Parathyroid adenoma (tissue), 2 donors: Measurements from ENCODE around the gene ARMH3.

Source experiments
- H2AFZ ChIP-seq: fragments of 300-600 bp; sonication (generic); one replicate; pipeline ENCODE4 v1.7.0; 2017; ENCODE audit warnings: antibody characterized with exemption, mild to moderate bottlenecking
- H3K27ac ChIP-seq: fragments of 300-600 bp; sonication (generic); one replicate; pipeline ENCODE4 v1.7.0; 2017
- H3K27me3 ChIP-seq: fragments of 300-600 bp; sonication (generic); one replicate; pipeline ENCODE4 v1.7.0; 2017; ENCODE audit warnings: low read length; ENCODE audit not compliant: control insufficient read depth, insufficient read depth
- H3K36me3 ChIP-seq: fragments of 300-600 bp; sonication (generic); one replicate; pipeline ENCODE4 v1.7.0; 2017; ENCODE audit warnings: low read length; ENCODE audit not compliant: control insufficient read depth, insufficient read depth
- H3K4me1 ChIP-seq: fragments of 300-600 bp; sonication (generic); one replicate; pipeline ENCODE4 v1.7.0; 2017; ENCODE audit warnings: control low read depth
- H3K4me2 ChIP-seq: fragments of 300-600 bp; sonication (generic); one replicate; pipeline ENCODE4 v1.7.0; 2017; ENCODE audit warnings: low read length
- H3K4me3 ChIP-seq: fragments of 300-600 bp; sonication (generic); one replicate; pipeline ENCODE4 v1.7.0; 2017; ENCODE audit warnings: low read depth, low read length
- H3K79me2 ChIP-seq: fragments of 300-600 bp; sonication (generic); one replicate; pipeline ENCODE4 v1.7.0; 2017; ENCODE audit warnings: control low read depth
- H3K9ac ChIP-seq: fragments of 300-600 bp; sonication (generic); one replicate; pipeline ENCODE4 v1.7.0; 2017; ENCODE audit warnings: mild to moderate bottlenecking
- H3K9me3 ChIP-seq: fragments of 300-600 bp; sonication (generic); one replicate; pipeline ENCODE4 v1.7.0; 2017; ENCODE audit warnings: low read length; ENCODE audit not compliant: control insufficient read depth
- CTCF ChIP-seq: fragments of 300-600 bp; sonication (generic); IDR thresholded peaks from one replicate; pipeline ENCODE4 v1.7.0; 2017; ENCODE audit warnings: antibody characterized with exemption, mild to moderate bottlenecking
- donor health status: primary hyperparathyroidism.

The ARMH3 gene

GRCh38 chr10:101940916-101941315 is 115.1 kb downstream of the ARMH3 start:
- H3K9me3 ChIP-seq, result no peaks in the 10 kb centered on the region
- H3K27me3 ChIP-seq, result no peaks in the 10 kb centered on the region
- no peaks in the 10 kb centered on the region for H3K36me3 ChIP-seq
- H3K27ac ChIP-seq, result no peak overlapping the region
- H3K9ac ChIP-seq, result no peak overlapping the region
- no peaks in the 10 kb centered on the region for H3K4me1 ChIP-seq
- H2AFZ ChIP-seq, result no peak overlapping the region
- H3K4me3 ChIP-seq, result no peak overlapping the region
- TF ChIP-seq CTCF, result no peak
- H3K79me2 ChIP-seq, result peaks cover 4% of the 10 kb centered on the region
- no peak overlapping the region for H3K4me2 ChIP-seq

GRCh38 chr10:101939729-101940128 is 116.2 kb downstream of the ARMH3 start:
- H3K4me3 ChIP-seq, result no peak overlapping the region
- no peaks in the 10 kb centered on the region for H3K27me3 ChIP-seq
- no peaks in the 10 kb centered on the region for H3K36me3 ChIP-seq
- no peak overlapping the region for H3K4me2 ChIP-seq
- no peaks in the 10 kb centered on the region for H3K4me1 ChIP-seq
- TF ChIP-seq CTCF, result no peak
- H3K79me2 ChIP-seq, result no peaks in the 10 kb centered on the region
- H3K9me3 ChIP-seq, result no peaks in the 10 kb centered on the region
- H3K9ac ChIP-seq, result no peak overlapping the region
- no peak overlapping the region for H2AFZ ChIP-seq
- H3K27ac ChIP-seq, result no peak overlapping the region

GRCh38 chr10:101939008-101939648 is 116.8 kb downstream of the ARMH3 start:
- Histone ChIP-seq H3K4me3 (no peak overlapping the region), H3K27ac (no peak overlapping the region), H3K9ac (no peak overlapping the region), H2AFZ (no peak overlapping the region), H3K9me3 (no peaks in the 10 kb centered on the region), H3K4me2 (no peak overlapping the region), H3K36me3 (no peaks in the 10 kb centered on the region), H3K79me2 (no peaks in the 10 kb centered on the region), H3K4me1 (no peaks in the 10 kb centered on the region), H3K27me3 (no peaks in the 10 kb centered on the region)
- no peak for TF ChIP-seq CTCF

GRCh38 chr10:101938305-101939007 is 117.5 kb downstream of the ARMH3 start:
- H3K9me3 ChIP-seq, result no peaks in the 10 kb centered on the region
- H3K27ac ChIP-seq, result no peak overlapping the region
- no peaks in the 10 kb centered on the region for H3K79me2 ChIP-seq
- H3K9ac ChIP-seq, result no peak overlapping the region
- H3K27me3 ChIP-seq, result no peaks in the 10 kb centered on the region
- no peak overlapping the region for H3K4me2 ChIP-seq
- no peak overlapping the region for H2AFZ ChIP-seq
- H3K36me3 ChIP-seq, result no peaks in the 10 kb centered on the region
- H3K4me3 ChIP-seq, result no peak overlapping the region
- H3K4me1 ChIP-seq, result no peaks in the 10 kb centered on the region
- TF ChIP-seq CTCF, result no peak

GRCh38 chr10:101935431-101935830 is 120.5 kb downstream of the ARMH3 start:
- no peaks in the 10 kb centered on the region for H3K4me1 ChIP-seq
- no peaks in the 10 kb centered on the region for H3K9me3 ChIP-seq
- H3K4me3 ChIP-seq, result no peak overlapping the region
- no peak overlapping the region for H3K27ac ChIP-seq
- no peaks in the 10 kb centered on the region for H3K27me3 ChIP-seq
- H3K9ac ChIP-seq, result no peak overlapping the region
- H3K4me2 ChIP-seq, result no peak overlapping the region
- TF ChIP-seq CTCF, result no peak
- H3K79me2 ChIP-seq, result no peaks in the 10 kb centered on the region
- no peaks in the 10 kb centered on the region for H3K36me3 ChIP-seq
- H2AFZ ChIP-seq, result no peak overlapping the region
